Measurements from ENCODE around the gene WDR86. TPM values are rescaled to one million over a fixed set of nuclear protein-coding genes. Genes with fewer than 3 reads are reported as not detected.
A peak's percentile ranks its signal among the peaks of the same experiment; 100 is the strongest.

WDR86 gene
- total and polyA plus RNA-seq, 2 experiments from 2014 or later, result 9.1 to 59.1 TPM

GRCh38 chr7:151371266-151371665 is 38.6 kb downstream of the WDR86 start (continued):
- TF ChIP-seq, protein P1, sequence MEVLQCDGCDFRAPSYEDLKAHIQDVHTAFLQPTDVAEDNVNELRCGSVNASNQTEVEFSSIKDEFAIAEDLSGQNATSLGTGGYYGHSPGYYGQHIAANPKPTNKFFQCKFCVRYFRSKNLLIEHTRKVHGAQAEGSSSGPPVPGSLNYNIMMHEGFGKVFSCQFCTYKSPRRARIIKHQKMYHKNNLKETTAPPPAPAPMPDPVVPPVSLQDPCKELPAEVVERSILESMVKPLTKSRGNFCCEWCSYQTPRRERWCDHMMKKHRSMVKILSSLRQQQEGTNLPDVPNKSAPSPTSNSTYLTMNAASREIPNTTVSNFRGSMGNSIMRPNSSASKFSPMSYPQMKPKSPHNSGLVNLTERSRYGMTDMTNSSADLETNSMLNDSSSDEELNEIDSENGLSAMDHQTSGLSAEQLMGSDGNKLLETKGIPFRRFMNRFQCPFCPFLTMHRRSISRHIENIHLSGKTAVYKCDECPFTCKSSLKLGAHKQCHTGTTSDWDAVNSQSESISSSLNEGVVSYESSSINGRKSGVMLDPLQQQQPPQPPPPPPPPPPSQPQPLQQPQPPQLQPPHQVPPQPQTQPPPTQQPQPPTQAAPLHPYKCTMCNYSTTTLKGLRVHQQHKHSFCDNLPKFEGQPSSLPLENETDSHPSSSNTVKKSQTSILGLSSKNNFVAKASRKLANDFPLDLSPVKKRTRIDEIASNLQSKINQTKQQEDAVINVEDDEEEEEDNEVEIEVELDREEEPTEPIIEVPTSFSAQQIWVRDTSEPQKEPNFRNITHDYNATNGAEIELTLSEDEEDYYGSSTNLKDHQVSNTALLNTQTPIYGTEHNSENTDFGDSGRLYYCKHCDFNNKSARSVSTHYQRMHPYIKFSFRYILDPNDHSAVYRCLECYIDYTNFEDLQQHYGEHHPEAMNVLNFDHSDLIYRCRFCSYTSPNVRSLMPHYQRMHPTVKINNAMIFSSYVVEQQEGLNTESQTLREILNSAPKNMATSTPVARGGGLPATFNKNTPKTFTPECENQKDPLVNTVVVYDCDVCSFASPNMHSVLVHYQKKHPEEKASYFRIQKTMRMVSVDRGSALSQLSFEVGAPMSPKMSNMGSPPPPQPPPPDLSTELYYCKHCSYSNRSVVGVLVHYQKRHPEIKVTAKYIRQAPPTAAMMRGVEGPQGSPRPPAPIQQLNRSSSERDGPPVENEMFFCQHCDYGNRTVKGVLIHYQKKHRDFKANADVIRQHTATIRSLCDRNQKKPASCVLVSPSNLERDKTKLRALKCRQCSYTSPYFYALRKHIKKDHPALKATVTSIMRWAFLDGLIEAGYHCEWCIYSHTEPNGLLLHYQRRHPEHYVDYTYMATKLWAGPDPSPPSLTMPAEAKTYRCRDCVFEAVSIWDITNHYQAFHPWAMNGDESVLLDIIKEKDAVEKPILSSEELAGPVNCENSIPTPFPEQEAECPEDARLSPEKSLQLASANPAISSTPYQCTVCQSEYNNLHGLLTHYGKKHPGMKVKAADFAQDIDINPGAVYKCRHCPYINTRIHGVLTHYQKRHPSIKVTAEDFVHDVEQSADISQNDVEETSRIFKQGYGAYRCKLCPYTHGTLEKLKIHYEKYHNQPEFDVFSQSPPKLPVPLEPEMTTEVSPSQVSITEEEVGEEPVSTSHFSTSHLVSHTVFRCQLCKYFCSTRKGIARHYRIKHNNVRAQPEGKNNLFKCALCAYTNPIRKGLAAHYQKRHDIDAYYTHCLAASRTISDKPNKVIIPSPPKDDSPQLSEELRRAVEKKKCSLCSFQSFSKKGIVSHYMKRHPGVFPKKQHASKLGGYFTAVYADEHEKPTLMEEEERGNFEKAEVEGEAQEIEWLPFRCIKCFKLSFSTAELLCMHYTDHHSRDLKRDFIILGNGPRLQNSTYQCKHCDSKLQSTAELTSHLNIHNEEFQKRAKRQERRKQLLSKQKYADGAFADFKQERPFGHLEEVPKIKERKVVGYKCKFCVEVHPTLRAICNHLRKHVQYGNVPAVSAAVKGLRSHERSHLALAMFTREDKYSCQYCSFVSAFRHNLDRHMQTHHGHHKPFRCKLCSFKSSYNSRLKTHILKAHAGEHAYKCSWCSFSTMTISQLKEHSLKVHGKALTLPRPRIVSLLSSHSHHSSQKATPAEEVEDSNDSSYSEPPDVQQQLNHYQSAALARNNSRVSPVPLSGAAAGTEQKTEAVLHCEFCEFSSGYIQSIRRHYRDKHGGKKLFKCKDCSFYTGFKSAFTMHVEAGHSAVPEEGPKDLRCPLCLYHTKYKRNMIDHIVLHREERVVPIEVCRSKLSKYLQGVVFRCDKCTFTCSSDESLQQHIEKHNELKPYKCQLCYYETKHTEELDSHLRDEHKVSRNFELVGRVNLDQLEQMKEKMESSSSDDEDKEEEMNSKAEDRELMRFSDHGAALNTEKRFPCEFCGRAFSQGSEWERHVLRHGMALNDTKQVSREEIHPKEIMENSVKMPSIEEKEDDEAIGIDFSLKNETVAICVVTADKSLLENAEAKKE (CRISPR knock-in tag; IDR thresholded peaks at IDR 0.05), result no peak

- H3K27ac ChIP-seq (ENCODE audit: low read depth), result no peak overlapping the region
- no peak overlapping the region for H3K4me2 ChIP-seq
- H2AFZ ChIP-seq, result no peak overlapping the region
- H3K4me3 Mint-ChIP-seq, result no peak overlapping the region
- ATAC-seq (peak; percentile 96), DNase-seq (ENCODE audit: low spot score) (peak; percentile 94)
- no peaks in the 10 kb centered on the region for H3K9me3 Mint-ChIP-seq
- H3F3A ChIP-seq (replicated peaks; ENCODE audit: low read depth), result 0 out of 2 replicates have a peak, but pooled peaks cover 3% of the 10 kb centered on the region
- H3K4me1 ChIP-seq (ENCODE audit: insufficient read depth), result peaks cover 11% of the 10 kb centered on the region
- H3K4me1 Mint-ChIP-seq, result peaks cover 17% of the 10 kb centered on the region
- no peaks in the 10 kb centered on the region for H3K79me2 ChIP-seq (replicated peaks; ENCODE audit: insufficient read depth)
- TF ChIP-seq POLR2AphosphoS5 (IDR thresholded peaks at IDR 0.05; ENCODE audit: low read depth) (no peak), EZH2phosphoT487 (IDR thresholded peaks at IDR 0.05; ENCODE audit: unreplicated experiment) (no peak), CTCF (conservative IDR thresholded peaks at IDR 0.05; ENCODE audit: low read depth in 2 of 2) (peak; percentile 86 to 93)
- no peaks in the 10 kb centered on the region for H4K20me1 ChIP-seq (replicated peaks; ENCODE audit: insufficient read depth)
- no peak overlapping the region for H3K4me3 ChIP-seq
- H3K27me3 Mint-ChIP-seq (ENCODE audit: insufficient read depth, low read depth, poor library complexity), result peaks cover 3% of the 10 kb centered on the region
- no peak overlapping the region for H3K27ac Mint-ChIP-seq
- no peaks in the 10 kb centered on the region for H3K36me3 ChIP-seq (ENCODE audit: insufficient read depth)
- H3K36me3 Mint-ChIP-seq (ENCODE audit: low read depth), result peaks cover 11% of the 10 kb centered on the region; the same call in 2 of the 3 replicates
- H3K27me3 ChIP-seq (ENCODE audit: insufficient read depth), result no peaks in the 10 kb centered on the region
- no peaks in the 10 kb centered on the region for H3K9me2 ChIP-seq (ENCODE audit: insufficient read depth)
Measured at GRCh38 chr7:151368136-151368571, 41.7 kb downstream of the WDR86 start.

All from GM23338 (cell line).